GM12864 (cell line): ENCODE results near the gene GTF2H1.
A peak's percentile ranks its signal among the peaks of the same experiment; 100 is the strongest.

Source experiments
- DNase-seq: peaks from one replicate; pipeline ENCODE4 v3.0.0-alpha.2; 2011; ENCODE audit warnings: low read depth
- H3K4me3 ChIP-seq: 2 replicates; pipeline ENCODE4 v1.5.1; 2011; ENCODE audit warnings: mild to moderate bottlenecking, low read depth, low read length, control low read depth
- TF ChIP-seq, protein P1 (sequence below): IDR thresholded peaks from 2 replicates; pipeline ENCODE4 v1.5.1; 2011; ENCODE audit warnings: low read depth, mild to moderate bottlenecking, moderate library complexity, low read length, control low read depth, inconsistent platforms; ENCODE audit errors: missing control alignments

Gene GTF2H1

DNA sequence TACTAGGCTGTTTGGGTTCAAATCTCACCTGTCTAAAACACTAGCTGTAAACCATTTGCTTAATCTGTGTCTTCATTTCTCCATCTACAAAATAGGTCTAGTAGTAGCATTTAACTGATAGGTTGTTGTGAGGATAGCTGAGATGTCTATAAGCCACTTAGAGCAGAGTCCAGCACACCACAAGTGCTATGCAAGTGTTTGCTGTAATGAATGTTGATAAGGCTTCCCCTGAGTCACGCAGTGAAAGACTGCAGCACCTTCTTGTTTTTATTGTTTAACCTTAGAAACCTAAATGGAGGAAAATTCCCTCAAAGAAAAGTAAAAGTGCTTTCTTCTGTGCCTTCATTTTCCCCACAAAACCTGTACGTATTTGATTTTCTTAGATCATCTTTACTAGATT, 48.9 kb downstream of the GTF2H1 start:
- no peak for DNase-seq
- no peak overlapping the region for H3K4me3 ChIP-seq
- TF ChIP-seq, protein P1, sequence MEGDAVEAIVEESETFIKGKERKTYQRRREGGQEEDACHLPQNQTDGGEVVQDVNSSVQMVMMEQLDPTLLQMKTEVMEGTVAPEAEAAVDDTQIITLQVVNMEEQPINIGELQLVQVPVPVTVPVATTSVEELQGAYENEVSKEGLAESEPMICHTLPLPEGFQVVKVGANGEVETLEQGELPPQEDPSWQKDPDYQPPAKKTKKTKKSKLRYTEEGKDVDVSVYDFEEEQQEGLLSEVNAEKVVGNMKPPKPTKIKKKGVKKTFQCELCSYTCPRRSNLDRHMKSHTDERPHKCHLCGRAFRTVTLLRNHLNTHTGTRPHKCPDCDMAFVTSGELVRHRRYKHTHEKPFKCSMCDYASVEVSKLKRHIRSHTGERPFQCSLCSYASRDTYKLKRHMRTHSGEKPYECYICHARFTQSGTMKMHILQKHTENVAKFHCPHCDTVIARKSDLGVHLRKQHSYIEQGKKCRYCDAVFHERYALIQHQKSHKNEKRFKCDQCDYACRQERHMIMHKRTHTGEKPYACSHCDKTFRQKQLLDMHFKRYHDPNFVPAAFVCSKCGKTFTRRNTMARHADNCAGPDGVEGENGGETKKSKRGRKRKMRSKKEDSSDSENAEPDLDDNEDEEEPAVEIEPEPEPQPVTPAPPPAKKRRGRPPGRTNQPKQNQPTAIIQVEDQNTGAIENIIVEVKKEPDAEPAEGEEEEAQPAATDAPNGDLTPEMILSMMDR, result no peak

DNA sequence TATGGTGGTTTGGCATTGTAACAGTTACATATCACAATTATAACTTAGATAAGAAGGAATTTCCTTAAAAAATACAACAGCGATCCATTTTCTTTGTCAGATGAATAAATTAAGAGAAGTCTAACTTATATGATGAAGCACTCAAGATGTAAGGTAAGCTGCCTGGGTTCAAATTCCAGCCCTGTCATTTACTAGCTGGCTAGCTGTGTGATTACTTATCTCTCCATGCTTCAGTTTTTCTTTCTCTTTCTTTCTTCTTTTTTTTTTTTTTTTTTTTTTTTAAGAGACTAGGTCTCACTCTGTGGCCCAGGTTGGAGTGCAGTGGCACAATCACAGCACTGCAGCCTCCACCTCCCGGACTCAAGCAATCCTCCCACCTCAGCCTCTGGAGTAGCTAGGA, 49.8 kb downstream of the GTF2H1 start:
- no peak overlapping the region for H3K4me3 ChIP-seq
- TF ChIP-seq, protein P1, result no peak
- no peak for DNase-seq

DNA sequence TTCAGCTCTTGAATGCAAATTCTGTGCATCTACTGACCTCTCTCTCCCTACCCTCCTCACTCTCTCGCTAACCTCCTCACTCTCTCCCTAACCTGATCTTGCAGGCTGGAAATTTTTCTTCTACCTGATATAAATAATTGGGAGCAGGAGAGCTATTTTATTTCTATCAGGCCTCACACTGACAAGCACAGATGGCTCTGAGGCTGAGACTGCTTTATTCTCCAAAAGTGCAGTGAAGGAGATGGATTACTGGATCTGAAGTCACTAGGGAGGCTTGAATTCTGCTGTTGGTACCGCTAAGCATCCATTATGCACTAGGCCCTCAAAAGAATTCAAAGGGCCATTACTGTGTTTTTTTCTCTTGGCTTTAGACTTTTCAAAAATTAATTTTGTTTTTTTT, 52.6 kb downstream of the GTF2H1 start:
- TF ChIP-seq, protein P1, result no peak
- H3K4me3 ChIP-seq, result no peak overlapping the region
- no peak for DNase-seq

DNA sequence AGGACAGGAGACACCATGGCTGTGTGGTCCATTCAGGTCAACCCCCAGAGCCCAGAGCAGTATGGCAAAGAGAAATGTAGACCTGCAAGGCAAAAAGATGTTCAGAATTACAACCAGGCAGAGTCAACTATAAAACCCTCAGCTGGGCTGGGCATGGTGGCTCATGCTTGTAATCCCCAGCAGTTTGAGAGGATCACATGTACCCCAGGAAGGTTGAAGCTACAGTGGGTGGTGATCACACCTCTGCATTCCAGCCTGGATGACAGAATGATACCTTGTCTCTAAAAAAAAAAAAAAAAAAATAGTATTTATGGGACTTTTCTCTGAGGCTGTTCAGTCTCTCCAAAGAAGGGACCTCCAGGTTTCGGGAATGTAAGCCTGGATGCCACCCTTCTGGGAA, 53.6 kb downstream of the GTF2H1 start:
- TF ChIP-seq, protein P1, result no peak
- no peak overlapping the region for H3K4me3 ChIP-seq
- DNase-seq, result no peak

DNA sequence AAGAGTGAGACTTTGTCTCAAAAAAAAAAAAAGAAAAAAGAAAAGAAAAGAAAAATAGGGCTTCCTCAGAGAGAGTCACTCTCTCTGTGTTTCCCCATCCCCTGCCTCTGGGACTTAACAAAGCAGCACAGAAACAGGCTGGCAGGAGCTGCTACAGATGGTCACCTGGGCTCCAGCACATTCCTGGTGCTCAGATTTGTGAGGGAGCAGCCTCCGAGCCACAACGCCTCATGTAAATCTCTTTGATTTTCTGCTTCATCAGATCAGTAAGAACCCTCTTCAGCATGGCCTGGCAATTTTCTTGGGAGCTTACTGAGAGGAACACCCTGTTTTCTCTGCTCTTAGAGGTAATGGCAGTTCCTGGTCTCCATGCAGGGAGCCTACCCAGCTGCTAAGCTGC, 56.8 kb downstream of the GTF2H1 start:
- H3K4me3 ChIP-seq, result no peak overlapping the region
- no peak for DNase-seq
- TF ChIP-seq, protein P1, result no peak

DNA sequence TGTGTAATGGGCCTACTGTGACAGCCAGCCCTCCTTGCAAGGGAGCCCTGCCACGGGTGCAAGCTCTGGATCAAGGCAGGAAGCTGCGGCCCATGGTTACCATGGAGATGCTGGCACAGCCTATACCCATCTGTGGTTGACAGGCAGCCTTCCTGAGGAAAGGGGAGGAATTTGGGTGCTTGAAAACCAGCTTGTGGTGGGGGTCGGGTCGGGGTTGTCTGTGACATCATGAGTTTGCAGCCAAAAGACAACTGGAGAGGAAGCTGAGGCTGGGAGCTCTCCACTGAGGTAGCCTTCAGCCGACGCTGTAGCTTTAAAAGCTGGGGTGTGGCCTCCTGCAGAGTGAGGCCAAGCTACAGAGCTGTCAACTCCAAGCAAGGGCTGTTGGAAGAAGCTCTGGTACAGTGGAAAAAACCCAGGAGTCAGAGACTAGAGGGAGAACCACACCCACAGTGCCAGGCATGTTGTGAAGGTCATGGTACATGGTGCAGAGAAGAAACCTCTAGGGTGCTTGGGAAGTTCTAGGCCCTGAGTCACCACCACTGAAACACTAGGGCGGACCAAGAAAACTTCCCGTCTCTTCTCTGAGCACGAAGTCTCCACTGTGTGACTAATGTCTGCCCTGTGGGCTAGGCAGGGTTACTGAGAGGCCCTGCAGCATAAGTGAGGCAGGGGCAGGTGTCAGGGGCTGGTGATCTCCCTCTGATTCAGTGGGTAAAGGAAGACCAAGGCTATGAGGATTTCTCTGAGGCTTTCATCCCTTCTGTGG, 61.2 kb downstream of the GTF2H1 start:
- TF ChIP-seq, protein P1, result no peak
- no peak overlapping the region for H3K4me3 ChIP-seq
- DNase-seq, result peak; percentile 56

DNA sequence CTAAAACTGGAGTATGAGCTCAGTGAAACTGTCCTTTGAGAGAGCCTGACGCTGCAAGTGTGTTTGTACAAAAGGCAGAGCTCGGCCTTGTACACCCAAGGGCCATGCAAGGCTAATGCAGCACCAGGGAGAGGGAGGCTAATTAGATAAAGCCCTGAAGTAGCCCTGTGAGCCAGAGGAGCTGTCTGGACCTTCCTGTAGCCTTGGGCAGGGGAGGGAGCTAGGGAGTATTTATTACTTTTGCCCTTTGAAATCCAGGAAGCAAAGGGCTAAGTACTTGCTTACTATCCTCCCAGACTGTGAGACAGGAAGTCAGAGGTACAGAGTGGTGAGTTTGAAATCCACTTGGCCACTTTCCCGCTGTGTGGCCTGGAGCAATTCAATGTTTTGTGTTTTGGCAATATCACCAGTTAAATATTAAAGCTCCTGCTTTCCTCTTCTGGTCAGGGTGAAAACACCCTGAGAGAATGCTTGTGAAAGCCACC, 61.8 kb downstream of the GTF2H1 start:
- H3K4me3 ChIP-seq, result no peak overlapping the region
- DNase-seq, result peak; percentile 26
- TF ChIP-seq, protein P1, result no peak
